K562 (cell line): Measurements from ENCODE around the gene EYA3. TPM values are rescaled to one million over a fixed set of nuclear protein-coding genes. Genes with fewer than 3 reads are reported as not detected.

Experiments used
- ATAC-seq: fragments of 200-7000 bp; cut with Tn5 transposase; 3 replicates; pipeline ENCODE4 v1.9.1; 2020; ENCODE audit warnings: moderate library complexity
- BruUV-seq: library from RNA; stranded (reverse); fragments of 400-500 nt; replicated peaks from 2 replicates; lab custom pipeline; 2021; lab: Mats Ljungman, UMichigan
- CTCF ChIA-PET: fragments of 300-600 bp; formaldehyde crosslinking; extraction: SDS; loops from one replicate; lab custom pipeline; 2021; ENCODE audit warnings: low intra/inter-chr PET ratio; lab: Yijun Ruan, JAX
- POLR2A ChIA-PET: fragments of 300-600, 350-650 bp; sonication (Branson Sonifier 250); formaldehyde crosslinking; extraction: SDS; loops from one replicate; lab custom pipeline; 2021; ENCODE audit warnings: antibody characterized with exemption, inconsistent platforms; lab: Yijun Ruan, JAX
- DNase-seq, 4 experiments: peaks; one replicate each; pipeline versions ENCODE4 v3.0.0 to v3.0.0-alpha.2; 2011 to 2018; ENCODE audit warnings: low spot score in 3 of 4, mixed read lengths in 3 of 4; ENCODE audit errors: extremely low read depth in 1 of 4
- FAIRE-seq: peaks from 2 replicates; lab custom pipeline; 2011; peaks lifted over from hg19 to GRCh38; lab: Jason Lieb, UNC
- H2AFZ ChIP-seq: 2 replicates; pipeline ENCODE4 v1.6.0; 2011; ENCODE audit warnings: low read depth, low read length, control low read depth, inconsistent platforms
- H3K27ac ChIP-seq: fragments of 200-600 bp; 3 replicates; pipeline ENCODE4 v1.8.0; 2011; ENCODE audit warnings: low read depth, mild to moderate bottlenecking, control low read depth, inconsistent platforms, low read length, moderate library complexity, mixed read lengths; ENCODE audit errors: extremely low read depth
- H3K27me3 ChIP-seq, 2 experiments: fragments of 300-600 bp in 1 of 2; 2 replicates in 1 of 2; 3 replicates in 1 of 2; pipeline versions ENCODE4 v1.6.0 to v1.8.0; 2011; ENCODE audit warnings: inconsistent platforms in 2 of 2, low read length in 2 of 2, mild to moderate bottlenecking in 1 of 2, mixed read lengths in 1 of 2, moderate library complexity in 1 of 2; ENCODE audit not compliant: control insufficient read depth in 2 of 2, insufficient read depth in 2 of 2
- H3K36me3 ChIP-seq: fragments of 300-600 bp; 3 replicates; pipeline ENCODE4 v1.8.0; 2011; ENCODE audit warnings: mild to moderate bottlenecking, low read length, inconsistent platforms; ENCODE audit not compliant: control insufficient read depth, insufficient read depth
- H3K4me1 ChIP-seq, 2 experiments: fragments of 200-600 bp in 1 of 2; replicated peaks in 1 of 2; 2 replicates in 1 of 2; 3 replicates in 1 of 2; pipeline versions ENCODE4 v1.5.1 to v1.8.0; 2011; ENCODE audit warnings: inconsistent platforms in 2 of 2, low read length in 2 of 2, mild to moderate bottlenecking in 1 of 2, mixed read lengths in 1 of 2, moderate library complexity in 1 of 2; ENCODE audit not compliant: control insufficient read depth in 2 of 2, insufficient read depth in 2 of 2
- H3K4me2 ChIP-seq: 2 replicates; pipeline ENCODE4 v1.6.1; 2011; ENCODE audit warnings: low read length, control low read depth, inconsistent platforms, mixed read lengths; ENCODE audit not compliant: insufficient read depth
- H3K4me3 ChIP-seq: fragments of 200-600 bp; sonication (generic), shearing (Covaris generic); 2 replicates; pipeline ENCODE4 v1.5.1; 2016; ENCODE audit warnings: control low read depth, inconsistent platforms
- H3K79me2 ChIP-seq: fragments of 200-600 bp; 3 replicates; pipeline ENCODE4 v1.8.0; 2011; ENCODE audit warnings: low read length, inconsistent platforms; ENCODE audit not compliant: control insufficient read depth, insufficient read depth
- H3K9ac ChIP-seq, 2 experiments: 2 replicates each; pipeline versions ENCODE4 v1.6.0 to v1.6.1; 2011; ENCODE audit warnings: low read depth in 2 of 2, low read length in 2 of 2, control low read depth in 1 of 2, inconsistent platforms in 1 of 2, mild to moderate bottlenecking in 1 of 2, mixed read lengths in 1 of 2; ENCODE audit not compliant: insufficient read depth in 1 of 2
- H3K9me1 ChIP-seq: one replicate; pipeline ENCODE4 v1.6.0; 2011; ENCODE audit warnings: inconsistent platforms, mild to moderate bottlenecking, low read length, moderate library complexity; ENCODE audit not compliant: control insufficient read depth, insufficient read depth
- H3K9me3 ChIP-seq: replicated peaks from 2 replicates; pipeline ENCODE4 v1.5.1; 2011; ENCODE audit warnings: low read depth, low read length, inconsistent platforms; ENCODE audit not compliant: control insufficient read depth, insufficient read depth
- H4K20me1 ChIP-seq: replicated peaks from 2 replicates; pipeline ENCODE4 v1.6.1; 2011; ENCODE audit warnings: low read length, inconsistent platforms, mixed read lengths; ENCODE audit not compliant: control insufficient read depth, insufficient read depth
- ATF3 ChIP-seq, 2 experiments: fragments of 450-650 bp in 1 of 2; sonication (generic) in 1 of 2; formaldehyde crosslinking in 1 of 2; IDR thresholded peaks in 1 of 2; conservative IDR thresholded peaks in 1 of 2; 2 replicates each; pipeline versions ENCODE4 v1.6.1 to v1.8.1; 2016 to 2023; ENCODE audit warnings: mild to moderate bottlenecking in 2 of 2, moderate library complexity in 2 of 2, inconsistent platforms in 1 of 2, missing genetic modification reagents in 1 of 2
- C11orf30 ChIP-seq: fragments of 450-650 bp; IDR thresholded peaks from 2 replicates; pipeline ENCODE4 v1.6.1; 2016; ENCODE audit warnings: low read depth, mild to moderate bottlenecking
- CEBPB ChIP-seq: fragments of 450-650 bp; IDR thresholded peaks from 2 replicates; pipeline ENCODE4 v1.6.1; 2016; ENCODE audit warnings: missing genetic modification characterization, missing compliant biosample characterization
- DPF2 ChIP-seq: fragments of 450-650 bp; IDR thresholded peaks from 2 replicates; pipeline ENCODE4 v1.6.1; 2016
- ELF1 ChIP-seq: fragments of 200-800 bp; sonication (Bioruptor generic); IDR thresholded peaks from 2 replicates; pipeline ENCODE4 v1.6.1; 2016; ENCODE audit warnings: missing genetic modification characterization, missing compliant biosample characterization
- EP300 ChIP-seq: IDR thresholded peaks from 2 replicates; pipeline ENCODE4 v1.6.1; 2012; ENCODE audit warnings: low read length, improper control_type of control experiment
- HNRNPL ChIP-seq: fragments of 200-400 bp; formaldehyde crosslinking; IDR thresholded peaks from 2 replicates; pipeline ENCODE4 v1.6.1; 2017; ENCODE audit warnings: low read depth, mild to moderate bottlenecking, low read length
- MAFG ChIP-seq: fragments of 450-650 bp; conservative IDR thresholded peaks from 2 replicates; pipeline ENCODE4 v1.6.1; 2016; ENCODE audit warnings: missing genetic modification characterization, missing compliant biosample characterization
- MAFK ChIP-seq: IDR thresholded peaks from 2 replicates; pipeline ENCODE4 v1.6.1; 2011; ENCODE audit warnings: low read length, improper control_type of control experiment
- NFE2 ChIP-seq: IDR thresholded peaks from 2 replicates; pipeline ENCODE4 v1.6.1; 2014; ENCODE audit warnings: antibody characterized with exemption, low read depth
- SMARCA4 ChIP-seq: fragments of 450-650 bp; IDR thresholded peaks from 2 replicates; pipeline ENCODE4 v1.6.1; 2016
- SMARCA5 ChIP-seq: fragments of 450-650 bp; IDR thresholded peaks from 2 replicates; pipeline ENCODE4 v1.6.1; 2016
- SP1 ChIP-seq: sonication (generic); formaldehyde crosslinking; IDR thresholded peaks from 2 replicates; pipeline ENCODE4 v1.8.1; 2022; ENCODE audit warnings: mild to moderate bottlenecking, missing genetic modification reagents
- SPI1 ChIP-seq: IDR thresholded peaks from 2 replicates; pipeline ENCODE4 v1.6.1; 2011; ENCODE audit warnings: low read depth, low read length, control low read depth, borderline replicate concordance
- TAF7 ChIP-seq: fragments of 450-650 bp; IDR thresholded peaks from 2 replicates; pipeline ENCODE4 v1.6.1; 2016; ENCODE audit warnings: missing genetic modification characterization, missing compliant biosample characterization
- ZBTB33 ChIP-seq: sonication (generic); formaldehyde crosslinking; IDR thresholded peaks from 2 replicates; pipeline ENCODE4 v1.8.1; 2023; ENCODE audit warnings: mild to moderate bottlenecking, missing genetic modification reagents
- ZNF316 ChIP-seq: fragments of 450-650 bp; IDR thresholded peaks from 2 replicates; pipeline ENCODE4 v1.6.1; 2016
- WGBS: fragments of 100-300 bp; shearing (Covaris generic); methylation state at CpG from one replicate; pipeline ENCODE4 v1.1.6; 2016; ENCODE audit warnings: low coverage, mixed read lengths; ENCODE audit not compliant: insufficient coverage; ENCODE audit errors: missing lambda C conversion rate; 5-methylcytosine and 5-hydroxymethylcytosine counted together
- in situ Hi-C: fragments of 300-500 bp; cut with MboI; formaldehyde crosslinking; loops from 4 replicates; pipeline ENCODE4 v1.15.0; 2018; ENCODE audit warnings: inconsistent platforms, mixed read lengths
- intact Hi-C: fragments of 100-400 bp; cut with micrococcal nuclease; formaldehyde crosslinking; loops from 2 replicates; pipeline ENCODE4 v1.14.2; 2022
- polyA plus RNA-seq, 8 experiments: library from polyadenylated mRNA; depleted of rRNA in 4 of 8; stranded (reverse) in 5 of 8; unstranded in 3 of 8; fragments of >200 nt; fragmentation: Nextera tagmentation in 2 of 8; fragmentation: Illumina TruSeq in 1 of 8; extraction: Ambion mirVana in 2 of 8; extraction: Trizol in 1 of 8; gene quantifications; 2 replicates each; pipeline versions ENCODE4 v1.2.1 to v1.2.3, GENCODE V29; 2011 to 2014; ENCODE audit warnings: inconsistent platforms in 1 of 8, missing spikeins in 1 of 8
- total RNA-seq, 7 experiments: library from RNA; depleted of rRNA in 6 of 7; stranded (reverse); fragments of >200 nt in 6 of 7; fragmentation: Illumina TruSeq in 2 of 7; extraction: Trizol in 2 of 7; gene quantifications; 2 replicates each; pipeline versions ENCODE4 v1.2.1 to v1.2.3, GENCODE V29; 2011 to 2021; ENCODE audit warnings: low replicate concordance in 1 of 7
- TF ChIP-seq, protein P1 (sequence below): fragments of 450-650 bp; IDR thresholded peaks from 2 replicates; pipeline ENCODE4 v1.6.1; 2017; ENCODE audit warnings: antibody characterized with exemption, mild to moderate bottlenecking

The EYA3 gene
- total and polyA plus RNA-seq, 9 of the 15 experiments (the other 6 are each of a cell fraction or from before 2014, with no cell fraction given) = 21.7 to 64.0 (median 43.6) TPM

DNA sequence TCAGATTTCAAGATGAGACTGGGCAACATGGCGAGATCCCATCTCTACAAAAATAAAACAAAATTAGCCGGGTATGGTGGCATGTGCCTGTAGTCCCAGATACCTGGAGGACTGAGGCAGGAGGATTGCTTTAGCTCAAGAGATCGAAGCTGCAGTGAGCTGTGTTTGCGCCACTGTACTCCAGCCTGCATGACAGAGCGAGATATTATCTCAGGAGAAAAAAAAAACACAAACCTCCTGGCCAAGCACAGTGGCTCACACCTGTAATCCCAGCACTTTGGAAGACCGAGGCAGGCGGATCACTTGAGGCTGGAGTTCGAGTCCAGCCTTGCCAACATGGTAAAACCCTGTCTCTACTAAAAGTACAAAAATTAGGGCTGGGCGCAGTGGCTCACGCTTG is 85.8 kb downstream of the EYA3 start:
- no TSS peak for BruUV-seq
- Histone ChIP-seq H3K9me1 (no peaks in the 10 kb centered on the region), H3K9ac (no peak overlapping the region), H3K4me1 (peaks cover 0 to 4% of the 10 kb centered on the region in 2 experiments; a peak in 3 of 5 replicates), H2AFZ (no peak overlapping the region), H3K4me2 (no peak overlapping the region), H4K20me1 (no peaks in the 10 kb centered on the region), H3K79me2 (no peaks in the 10 kb centered on the region; the same call in 2 of the 3 replicates), H3K36me3 (peaks cover 68% of the 10 kb centered on the region), H3K4me3 (no peak overlapping the region), H3K9me3 (0 out of 2 replicates have a peak, but pooled peaks cover 2% of the 10 kb centered on the region), H3K27me3 (no peaks in the 10 kb centered on the region), H3K27ac (no peak overlapping the region; the same call in 2 of the 3 replicates)
- 76% methylated on average over 10 of the region's 10 CpGs for WGBS
- ChIA-PET CTCF (no interaction called here), POLR2A (interaction anchor here (0.5 to 1.6 kb wide), 2 partner anchors 57 to 91 kb away, joined by 4 to 5 read pairs; no protein-coding TSS in a partner anchor)
- in situ Hi-C loops (no loop called here), intact Hi-C loops (no loop called here)
- peak; percentile 66 for FAIRE-seq
- peak in 1 of 4 experiments; percentile 45 for DNase-seq
- peak; percentile 89 for ATAC-seq
- TF ChIP-seq ZNF316 (peak; percentile 29; the same call in 1 of the 2 replicates), C11orf30 (0 out of 2 replicates have a peak, but pooled peaks have one; percentile 29), DPF2 (peak; percentile 83), NFE2 (peak; percentile 89), SMARCA4 (peak; percentile 53; the same call in 1 of the 2 replicates), MAFK (peak; percentile 46), SPI1 (no peak), EP300 (0 out of 2 replicates have a peak, but pooled peaks have one; percentile 24), ELF1 (no peak), HNRNPL (no peak), SMARCA5 (no peak), TAF7 (no peak), CEBPB (tag) (0 out of 2 replicates have a peak, but pooled peaks have one; percentile 13), ATF3 (IDR thresholded peaks at IDR 0.05) (no peak), ATF3 (CRISPR knock-in tag; conservative IDR thresholded peaks at IDR 0.05) (no peak), SP1 (CRISPR knock-in tag) (no peak), ZBTB33 (peak; percentile 57; the same call in 1 of the 2 replicates), MAFG (tag) (peak; percentile 68)
- TF ChIP-seq, protein P1, sequence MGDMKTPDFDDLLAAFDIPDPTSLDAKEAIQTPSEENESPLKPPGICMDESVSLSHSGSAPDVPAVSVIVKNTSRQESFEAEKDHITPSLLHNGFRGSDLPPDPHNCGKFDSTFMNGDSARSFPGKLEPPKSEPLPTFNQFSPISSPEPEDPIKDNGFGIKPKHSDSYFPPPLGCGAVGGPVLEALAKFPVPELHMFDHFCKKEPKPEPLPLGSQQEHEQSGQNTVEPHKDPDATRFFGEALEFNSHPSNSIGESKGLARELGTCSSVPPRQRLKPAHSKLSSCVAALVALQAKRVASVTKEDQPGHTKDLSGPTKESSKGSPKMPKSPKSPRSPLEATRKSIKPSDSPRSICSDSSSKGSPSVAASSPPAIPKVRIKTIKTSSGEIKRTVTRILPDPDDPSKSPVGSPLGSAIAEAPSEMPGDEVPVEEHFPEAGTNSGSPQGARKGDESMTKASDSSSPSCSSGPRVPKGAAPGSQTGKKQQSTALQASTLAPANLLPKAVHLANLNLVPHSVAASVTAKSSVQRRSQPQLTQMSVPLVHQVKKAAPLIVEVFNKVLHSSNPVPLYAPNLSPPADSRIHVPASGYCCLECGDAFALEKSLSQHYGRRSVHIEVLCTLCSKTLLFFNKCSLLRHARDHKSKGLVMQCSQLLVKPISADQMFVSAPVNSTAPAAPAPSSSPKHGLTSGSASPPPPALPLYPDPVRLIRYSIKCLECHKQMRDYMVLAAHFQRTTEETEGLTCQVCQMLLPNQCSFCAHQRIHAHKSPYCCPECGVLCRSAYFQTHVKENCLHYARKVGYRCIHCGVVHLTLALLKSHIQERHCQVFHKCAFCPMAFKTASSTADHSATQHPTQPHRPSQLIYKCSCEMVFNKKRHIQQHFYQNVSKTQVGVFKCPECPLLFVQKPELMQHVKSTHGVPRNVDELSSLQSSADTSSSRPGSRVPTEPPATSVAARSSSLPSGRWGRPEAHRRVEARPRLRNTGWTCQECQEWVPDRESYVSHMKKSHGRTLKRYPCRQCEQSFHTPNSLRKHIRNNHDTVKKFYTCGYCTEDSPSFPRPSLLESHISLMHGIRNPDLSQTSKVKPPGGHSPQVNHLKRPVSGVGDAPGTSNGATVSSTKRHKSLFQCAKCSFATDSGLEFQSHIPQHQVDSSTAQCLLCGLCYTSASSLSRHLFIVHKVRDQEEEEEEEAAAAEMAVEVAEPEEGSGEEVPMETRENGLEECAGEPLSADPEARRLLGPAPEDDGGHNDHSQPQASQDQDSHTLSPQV = peak; percentile 24; the same call in 1 of the 2 replicates
